ENCODE data around the gene BRD2. TPM values are rescaled to one million over a fixed set of nuclear protein-coding genes. Genes with fewer than 3 reads are reported as not detected.

BRD2 gene
- total RNA-seq, 6 donors from 2014 or later, result 144 to 388 (median 183) TPM

GRCh38 chr6:32956176-32956575, 12.2 kb upstream of the BRD2 start:
- no peak for ATAC-seq (ENCODE audit: low FRiP score in 2 of 2)
- TF ChIP-seq POLR2A (IDR thresholded peaks at IDR 0.05) (no peak), POLR2AphosphoS5 (IDR thresholded peaks at IDR 0.05) (no peak), EP300 (IDR thresholded peaks at IDR 0.05) (no peak), CTCF (IDR thresholded peaks at IDR 0.05) (no peak)
- Histone ChIP-seq H3K4me1 (peaks cover 19 to 29% (median 20%) of the 10 kb centered on the region in 4 donors), H3K36me3 (no peaks in the 10 kb centered on the region), H3K4me3 (no peak overlapping the region), H3K27ac (no peak overlapping the region), H3K27me3 (no peaks in the 10 kb centered on the region), H3K9me3 (no peaks in the 10 kb centered on the region)
- DNase-seq, result no peak
- 88 to 89% methylated on average over 2 of the region's 2 CpGs for WGBS, 2 donors

- Histone ChIP-seq H3K27ac (no peak overlapping the region), H3K27me3 (no peaks in the 10 kb centered on the region), H3K4me1 (peaks cover 11 to 25% (median 18%) of the 10 kb centered on the region in 4 donors), H3K4me3 (no peak overlapping the region), H3K36me3 (no peaks in the 10 kb centered on the region), H3K9me3 (no peaks in the 10 kb centered on the region)
- TF ChIP-seq POLR2A (IDR thresholded peaks at IDR 0.05), result no peak
- no peak for TF ChIP-seq POLR2AphosphoS5 (IDR thresholded peaks at IDR 0.05)
- TF ChIP-seq EP300 (IDR thresholded peaks at IDR 0.05), result no peak
- no peak for TF ChIP-seq CTCF (IDR thresholded peaks at IDR 0.05)
- ATAC-seq (ENCODE audit: low FRiP score in 2 of 2) (no peak), DNase-seq (no peak)
- 91 to 95% methylated on average over 5 of the region's 5 CpGs for WGBS, 2 donors
Measured at GRCh38 chr6:32960563-32960962, 7.8 kb upstream of the BRD2 start.

- Histone ChIP-seq H3K27me3 (no peaks in the 10 kb centered on the region), H3K27ac (no peak overlapping the region), H3K4me3 (no peak overlapping the region), H3K36me3 (no peaks in the 10 kb centered on the region), H3K9me3 (no peaks in the 10 kb centered on the region), H3K4me1 (peaks cover 28 to 43% (median 34%) of the 10 kb centered on the region in 4 donors)
- TF ChIP-seq POLR2A (IDR thresholded peaks at IDR 0.05) (no peak), POLR2AphosphoS5 (IDR thresholded peaks at IDR 0.05) (no peak), CTCF (IDR thresholded peaks at IDR 0.05) (no peak), EP300 (IDR thresholded peaks at IDR 0.05) (no peak)
- no peak for DNase-seq
- 50 to 58% methylated on average over 1 of the region's 1 CpG for WGBS, 2 donors
- no peak for ATAC-seq (ENCODE audit: low FRiP score in 2 of 2)
Measured at GRCh38 chr6:32962213-32962826, 6.1 kb upstream of the BRD2 start.

- no peak for ATAC-seq (ENCODE audit: low FRiP score in 2 of 2)
Measured at GRCh38 chr6:32963866-32964265, 4.5 kb upstream of the BRD2 start.

More at GRCh38 chr6:32963866-32964265, 4.5 kb upstream of the BRD2 start:
- Histone ChIP-seq H3K36me3 (no peaks in the 10 kb centered on the region), H3K4me1 (peaks cover 28 to 43% (median 37%) of the 10 kb centered on the region in 4 donors), H3K27me3 (no peaks in the 10 kb centered on the region), H3K4me3 (no peak overlapping the region), H3K9me3 (no peaks in the 10 kb centered on the region), H3K27ac (peak overlapping the region in 1 of 4 donors; percentile 23)
- no peak for TF ChIP-seq EP300 (IDR thresholded peaks at IDR 0.05)
- no peak for TF ChIP-seq CTCF (IDR thresholded peaks at IDR 0.05)
- no peak for TF ChIP-seq POLR2AphosphoS5 (IDR thresholded peaks at IDR 0.05)
- no peak for TF ChIP-seq POLR2A (IDR thresholded peaks at IDR 0.05)
- DNase-seq, result no peak
- WGBS, 2 donors, result 47 to 60% methylated on average over 1 of the region's 1 CpG

Data from upper lobe of left lung (tissue), 6 donors.